GM18858 (cell line): ENCODE data around the gene TAF15.

Experiments used
- ATAC-seq: cut with Tn5 transposase; IDR thresholded peaks from one replicate; pipeline ENCODE4 v1.9.1; 2021; ENCODE audit not compliant: unreplicated experiment

Gene TAF15

GRCh38 chr17:35808962-35809854 lies at the start of gene TAF15:
Gene TAF15 (plus strand): TSS chr17:35809484. CDS start chr17:35809570, 86 bp downstream.
- peak; percentile 74 for ATAC-seq

GRCh38 chr17:35760587-35760986 lies 48.7 kb upstream of the TAF15 start, which contains the start of gene C17orf50:
Gene C17orf50 (plus strand): TSS chr17:35760887. CDS start chr17:35760942, 55 bp downstream.
- no peak for ATAC-seq

- ATAC-seq, result no peak
These were observed 47.7 kb upstream of the TAF15 start for GRCh38 chr17:35761601-35762000.

GRCh38 chr17:35763767-35764122 lies 45.5 kb upstream of the TAF15 start:
- ATAC-seq, result no peak

- peak; percentile 65 for ATAC-seq
These were observed 44.9 kb upstream of the TAF15 start for GRCh38 chr17:35764123-35764991.

GRCh38 chr17:35765086-35765710 lies 44.1 kb upstream of the TAF15 start:
- no peak for ATAC-seq

GRCh38 chr17:35765756-35766488 lies 43.4 kb upstream of the TAF15 start:
- ATAC-seq, result no peak

- no peak for ATAC-seq
These were observed 42.8 kb upstream of the TAF15 start for GRCh38 chr17:35766489-35766877.

- ATAC-seq, result no peak
These were observed 42.3 kb upstream of the TAF15 start for GRCh38 chr17:35766903-35767510.

GRCh38 chr17:35768797-35769196 lies 40.5 kb upstream of the TAF15 start:
- no peak for ATAC-seq

GRCh38 chr17:35769895-35770486 lies 39.3 kb upstream of the TAF15 start:
- ATAC-seq, result no peak

GRCh38 chr17:35773129-35773528 lies 36.2 kb upstream of the TAF15 start:
- ATAC-seq, result no peak

GRCh38 chr17:35773679-35774425 lies 35.4 kb upstream of the TAF15 start:
- ATAC-seq, result no peak

GRCh38 chr17:35774499-35774898 lies 34.8 kb upstream of the TAF15 start:
- no peak for ATAC-seq

GRCh38 chr17:35775039-35775438 lies 34.2 kb upstream of the TAF15 start:
- no peak for ATAC-seq

GRCh38 chr17:35775583-35775982 lies 33.7 kb upstream of the TAF15 start:
- ATAC-seq, result no peak

GRCh38 chr17:35778641-35779196 lies 30.6 kb upstream of the TAF15 start:
- ATAC-seq, result no peak

- ATAC-seq, result no peak
These were observed 28.3 kb upstream of the TAF15 start for GRCh38 chr17:35780950-35781349.

GRCh38 chr17:35784895-35785294 lies 24.4 kb upstream of the TAF15 start:
- no peak for ATAC-seq
